GM19372 (cell line): ENCODE data around the gene THOP1.

Source experiments
- ATAC-seq: cut with Tn5 transposase; IDR thresholded peaks from one replicate; pipeline ENCODE4 v1.9.1; 2021; ENCODE audit warnings: mild to moderate bottlenecking, low read depth, moderate library complexity; ENCODE audit not compliant: unreplicated experiment

The THOP1 gene

DNA sequence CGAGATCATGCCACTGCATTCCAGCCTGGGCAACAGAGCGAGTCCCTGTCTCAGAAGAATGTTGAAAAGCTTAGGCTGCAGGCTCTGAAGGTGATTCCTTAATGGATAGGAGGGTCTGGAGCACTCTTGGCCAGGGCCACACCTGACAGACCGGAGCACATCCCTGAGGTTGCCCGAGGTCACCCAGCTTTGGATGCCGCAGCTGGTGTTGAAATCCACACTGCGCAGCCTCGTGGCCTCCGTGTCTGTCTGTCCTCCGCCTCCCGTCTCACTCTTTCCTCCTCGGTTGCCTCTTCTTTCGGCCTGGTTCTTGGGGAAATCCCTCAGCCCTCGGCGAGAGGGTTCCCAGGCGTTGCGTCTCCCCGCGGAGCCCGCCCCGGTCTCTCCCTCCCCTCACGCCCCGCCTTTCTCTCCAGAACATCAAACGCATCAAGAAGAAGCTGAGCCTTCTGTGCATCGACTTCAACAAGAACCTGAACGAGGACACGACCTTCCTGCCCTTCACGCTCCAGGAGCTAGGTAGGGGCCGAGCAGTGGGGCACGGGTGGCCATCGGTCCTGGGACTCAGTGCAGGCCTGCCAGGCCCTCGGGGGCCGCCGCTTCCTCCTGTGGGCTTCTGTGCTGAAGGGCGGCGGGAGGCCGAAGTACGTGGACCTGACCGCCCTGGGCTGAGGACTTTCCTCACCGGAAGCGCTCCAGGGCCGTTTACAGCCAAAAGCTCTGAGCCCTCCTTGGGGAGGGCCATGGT is 14.1 kb downstream of the THOP1 start:
- ATAC-seq, result no peak

DNA sequence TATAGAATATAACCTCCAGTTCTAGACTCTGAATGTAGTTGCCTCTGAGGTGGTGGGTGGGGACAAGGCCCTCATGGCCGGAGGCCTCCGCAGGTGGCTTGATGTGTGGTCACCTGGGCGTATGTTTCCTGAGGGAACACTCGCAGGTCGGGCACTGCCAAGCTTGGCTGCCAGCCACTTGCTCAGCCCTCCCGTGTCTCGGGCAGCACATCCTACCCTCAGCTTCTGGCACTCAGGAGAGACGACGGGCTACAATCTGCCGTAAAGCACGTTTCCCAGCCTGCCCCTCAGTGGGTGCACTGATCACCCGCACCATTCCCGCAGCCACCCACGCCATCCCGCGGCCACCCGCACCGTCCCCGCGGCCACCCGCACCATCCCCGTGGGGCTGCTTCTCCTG is 15.2 kb downstream of the THOP1 start:
- ATAC-seq, result no peak

DNA sequence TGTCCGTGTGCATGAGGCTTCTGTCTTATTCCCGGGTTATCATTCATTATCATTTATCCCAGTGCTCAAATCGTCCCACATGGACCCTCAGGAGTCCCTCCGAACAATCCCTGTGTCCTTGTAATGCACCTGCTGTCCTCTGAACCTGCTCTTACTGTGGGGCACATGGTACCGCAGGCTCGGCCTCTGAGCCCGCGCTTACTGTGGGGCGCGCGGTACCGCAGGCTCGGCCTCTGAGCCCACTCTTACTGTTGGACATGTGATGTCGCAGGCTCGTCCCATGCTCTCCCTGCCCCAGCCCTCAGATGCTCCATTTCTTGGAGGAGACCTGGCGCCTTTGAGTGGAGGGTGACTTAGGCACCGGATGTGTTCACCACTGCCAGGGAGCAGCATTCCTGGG is 17.5 kb downstream of the THOP1 start:
- no peak for ATAC-seq

DNA sequence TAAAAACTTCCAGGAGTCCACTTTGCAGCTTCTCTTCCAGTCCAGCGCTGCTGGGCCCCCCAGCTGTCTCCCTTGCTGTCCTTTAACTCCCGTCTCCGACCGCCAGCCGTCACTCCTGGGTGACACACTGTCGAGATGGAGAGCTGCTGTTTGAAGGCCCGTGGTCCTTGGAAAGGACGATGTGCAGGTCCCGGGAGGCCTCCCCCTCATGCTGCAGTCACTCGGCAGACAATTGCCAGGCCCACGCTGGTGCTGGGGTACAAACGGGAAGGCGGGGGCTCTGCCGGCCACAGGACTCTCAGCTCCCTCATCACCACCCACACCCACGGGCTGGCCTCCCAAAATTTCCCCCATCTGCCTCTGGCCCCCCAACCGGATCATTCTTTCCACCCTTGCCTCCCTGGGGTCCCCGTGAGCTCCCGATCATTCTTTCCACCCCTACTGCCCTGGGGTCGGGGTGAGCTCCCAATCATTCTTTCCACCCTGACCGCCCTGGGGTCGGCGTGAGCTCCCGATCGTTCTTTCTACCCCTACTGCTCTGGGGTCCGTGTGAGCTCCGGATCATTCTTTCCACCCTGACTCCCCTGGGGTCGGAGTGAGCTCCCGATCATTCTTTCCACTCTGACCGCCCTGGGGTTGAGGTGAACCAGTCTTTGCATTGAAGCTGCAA is 18.3 kb downstream of the THOP1 start:
- no peak for ATAC-seq

DNA sequence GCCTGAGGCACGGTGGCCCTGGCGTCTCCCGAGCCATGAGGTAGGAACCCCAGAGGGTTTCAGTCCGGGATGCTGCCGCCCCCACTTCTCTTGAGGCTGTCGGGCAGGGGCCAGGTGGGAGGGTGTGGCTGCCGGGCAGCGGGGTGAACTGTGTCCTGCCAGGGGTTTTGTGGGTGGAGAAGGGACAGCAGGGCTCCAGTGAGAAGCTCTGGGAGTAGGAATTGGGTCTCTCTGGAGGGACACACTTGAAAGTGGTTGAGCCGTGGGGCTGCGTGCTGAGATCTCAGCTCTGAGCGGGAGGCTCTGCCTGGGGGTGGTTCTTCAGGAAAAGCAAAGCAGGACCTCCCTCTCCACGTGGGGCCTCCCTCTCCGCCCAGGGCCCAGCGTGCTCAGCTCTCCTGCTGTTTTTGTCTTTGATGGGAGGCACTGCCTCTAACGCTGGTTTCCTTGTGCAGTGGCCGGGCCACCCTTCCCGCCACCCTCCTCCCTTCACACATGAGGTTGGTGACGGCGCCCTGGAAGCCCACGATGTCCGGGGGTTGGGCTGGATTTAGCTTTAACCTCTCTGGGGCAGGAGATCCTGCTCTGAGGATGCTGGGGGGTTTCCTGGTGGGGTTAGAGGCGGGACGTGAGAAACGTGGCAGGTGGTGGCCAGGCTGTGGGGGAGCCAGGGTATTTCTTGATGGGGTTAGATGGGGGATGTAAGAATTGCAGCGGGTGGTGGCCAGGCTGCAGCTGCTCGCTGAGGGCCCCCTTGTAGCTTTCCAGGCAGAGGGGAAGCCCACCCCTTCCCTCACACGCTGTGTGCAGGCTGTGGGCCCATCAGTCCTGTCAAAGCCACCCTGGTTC is 19.1 kb downstream of the THOP1 start:
- no peak for ATAC-seq

DNA sequence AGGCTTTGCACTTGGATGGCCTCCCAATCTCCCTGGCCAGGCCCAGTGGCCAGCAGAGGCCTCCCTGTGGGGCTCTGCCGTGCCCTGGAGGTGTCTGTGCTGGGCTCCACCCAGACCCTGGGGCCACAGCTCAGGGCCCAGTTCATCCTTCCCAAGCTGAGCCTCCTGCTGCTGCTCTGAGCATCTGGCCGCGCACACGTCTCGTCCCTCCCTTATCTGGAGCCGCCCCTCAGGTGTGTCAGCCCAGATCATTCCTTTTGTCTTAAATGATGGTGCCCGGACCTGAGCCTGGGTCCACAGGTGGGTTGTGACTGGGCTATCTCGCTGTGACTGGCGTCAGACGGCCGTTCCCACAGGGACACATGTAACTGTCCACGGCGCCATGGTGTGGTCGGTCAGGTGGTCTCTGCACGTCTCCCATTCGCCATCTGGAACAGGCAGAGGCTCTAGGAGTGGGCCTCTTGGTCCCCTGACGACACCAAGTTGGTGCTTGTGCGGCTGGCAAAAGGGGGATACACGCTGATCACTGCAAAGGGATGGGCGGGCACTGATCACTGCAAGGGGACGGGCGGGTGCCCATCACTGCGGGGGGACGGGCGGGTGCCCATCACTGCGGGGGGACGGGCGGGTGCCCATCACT is 20.1 kb downstream of the THOP1 start:
- ATAC-seq, result no peak

DNA sequence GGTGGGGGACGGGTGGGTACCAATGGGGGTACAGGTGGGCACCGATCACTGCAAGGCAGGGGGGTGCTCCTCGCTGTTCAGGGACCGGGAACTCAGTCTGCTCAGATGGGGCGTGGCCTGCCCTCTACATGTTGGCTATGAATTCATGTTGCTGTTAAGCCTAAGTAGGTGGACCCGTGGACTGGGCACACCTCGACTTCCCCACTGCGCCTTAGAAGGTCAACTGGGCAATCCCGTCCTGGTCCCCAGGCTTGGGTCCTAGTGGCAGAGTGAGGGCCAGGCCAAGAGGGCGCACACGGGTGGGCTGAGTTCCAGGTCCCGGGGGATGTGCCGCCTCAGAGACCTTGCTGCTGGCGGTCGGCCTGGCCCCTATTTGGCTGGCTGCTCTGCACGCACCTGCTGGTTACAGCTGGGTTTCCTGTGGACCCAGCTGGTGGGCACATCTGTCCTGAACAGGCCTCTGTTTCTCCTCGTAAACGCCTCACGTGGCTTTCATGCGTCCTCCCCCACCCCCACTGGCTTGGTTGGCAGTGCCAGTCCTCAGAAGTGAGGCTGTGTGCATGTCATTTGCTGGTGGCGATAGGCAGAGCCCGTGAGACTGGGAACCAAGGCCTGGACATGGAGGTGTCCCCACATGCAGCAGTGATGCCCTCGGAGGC is 20.8 kb downstream of the THOP1 start:
- no peak for ATAC-seq

DNA sequence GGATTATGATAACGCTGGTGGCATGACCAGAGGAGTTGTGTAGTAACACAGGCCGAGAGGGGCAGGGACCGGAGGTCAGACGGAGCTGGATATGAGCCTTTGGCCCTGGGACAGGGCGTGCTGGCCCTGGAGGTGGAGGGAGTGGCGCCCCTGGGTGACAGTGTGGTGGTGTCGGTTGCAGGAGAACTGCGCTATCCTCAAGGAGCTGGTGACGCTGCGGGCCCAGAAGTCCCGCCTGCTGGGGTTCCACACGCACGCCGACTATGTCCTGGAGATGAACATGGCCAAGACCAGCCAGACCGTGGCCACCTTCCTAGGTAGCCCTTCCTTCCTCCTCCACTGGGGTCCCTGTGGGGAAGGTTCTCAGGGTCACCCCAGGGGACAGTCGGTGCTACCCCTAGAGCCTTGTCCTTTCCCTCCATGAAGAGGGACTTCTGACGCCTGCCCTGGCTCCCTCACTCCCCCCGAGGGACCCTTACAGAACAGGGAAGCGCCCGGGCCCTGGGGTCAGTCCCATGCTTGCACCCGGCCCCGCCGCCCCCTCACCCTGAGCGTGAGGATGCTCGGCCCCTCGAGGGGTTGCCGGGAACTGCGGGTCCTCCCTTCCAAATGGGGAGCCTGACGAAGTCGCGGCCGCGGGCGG is 21.6 kb downstream of the THOP1 start:
- ATAC-seq, result no peak

DNA sequence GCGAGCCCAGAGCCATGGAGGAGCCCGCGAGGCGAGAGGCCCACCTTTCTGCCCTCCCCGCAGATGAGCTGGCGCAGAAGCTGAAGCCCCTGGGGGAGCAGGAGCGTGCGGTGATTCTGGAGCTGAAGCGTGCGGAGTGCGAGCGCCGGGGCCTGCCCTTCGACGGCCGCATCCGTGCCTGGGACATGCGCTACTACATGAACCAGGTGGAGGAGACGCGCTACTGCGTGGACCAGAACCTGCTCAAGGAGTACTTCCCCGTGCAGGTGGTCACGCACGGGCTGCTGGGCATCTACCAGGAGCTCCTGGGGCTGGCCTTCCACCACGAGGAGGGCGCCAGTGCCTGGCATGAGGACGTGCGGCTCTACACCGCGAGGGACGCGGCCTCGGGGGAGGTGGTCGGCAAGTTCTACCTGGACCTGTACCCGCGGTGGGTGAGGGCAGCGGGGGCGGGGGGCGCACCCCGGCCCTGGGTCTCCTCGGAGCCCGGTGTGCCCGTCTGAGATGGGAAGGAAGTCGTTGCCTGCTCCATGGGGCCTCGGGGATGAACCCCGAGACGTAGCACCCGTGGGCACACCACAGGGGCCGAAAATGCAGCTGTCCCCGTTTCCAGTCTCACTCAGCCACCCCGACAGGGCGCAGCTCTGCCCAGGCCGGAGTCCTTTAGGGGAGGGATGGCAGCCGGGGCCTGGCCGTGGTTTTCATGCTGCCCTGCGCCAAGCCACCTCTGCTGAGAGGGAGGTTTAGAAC is 22.3 kb downstream of the THOP1 start:
- no peak for ATAC-seq

DNA sequence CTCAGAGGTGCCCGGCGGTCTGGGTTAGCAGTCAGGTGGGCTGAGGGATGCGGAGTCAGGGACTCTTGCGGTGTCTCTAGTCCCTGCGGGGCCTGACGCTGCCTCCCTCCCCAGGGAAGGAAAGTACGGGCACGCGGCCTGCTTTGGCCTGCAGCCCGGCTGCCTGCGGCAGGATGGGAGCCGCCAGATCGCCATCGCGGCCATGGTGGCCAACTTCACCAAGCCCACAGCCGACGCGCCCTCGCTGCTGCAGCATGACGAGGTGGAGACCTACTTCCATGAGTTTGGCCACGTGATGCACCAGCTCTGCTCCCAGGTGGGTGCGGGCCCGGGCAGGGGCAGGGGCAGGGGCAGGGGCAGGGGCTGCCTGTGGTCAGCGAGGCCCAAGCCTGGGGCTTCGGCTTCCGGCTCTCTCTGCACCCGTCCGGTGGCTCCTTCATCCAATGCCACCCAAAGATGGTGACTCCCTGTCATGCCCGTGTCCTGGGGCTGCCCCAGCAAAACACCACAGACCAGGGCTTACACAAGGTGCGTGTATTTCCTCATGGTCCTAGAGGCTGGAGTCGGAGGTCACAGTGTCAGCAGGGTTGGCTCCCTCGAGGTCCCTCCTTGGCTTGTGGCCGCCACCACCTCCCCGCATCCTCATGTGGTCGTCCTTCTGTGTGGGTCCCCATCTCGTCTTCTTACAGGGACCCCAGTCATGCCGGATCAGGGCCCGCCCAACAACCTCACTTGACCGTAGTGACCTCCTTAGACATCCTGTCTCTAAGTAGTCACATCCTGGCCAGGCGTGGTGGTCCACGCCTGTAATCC is 23.0 kb downstream of the THOP1 start:
- no peak for ATAC-seq

DNA sequence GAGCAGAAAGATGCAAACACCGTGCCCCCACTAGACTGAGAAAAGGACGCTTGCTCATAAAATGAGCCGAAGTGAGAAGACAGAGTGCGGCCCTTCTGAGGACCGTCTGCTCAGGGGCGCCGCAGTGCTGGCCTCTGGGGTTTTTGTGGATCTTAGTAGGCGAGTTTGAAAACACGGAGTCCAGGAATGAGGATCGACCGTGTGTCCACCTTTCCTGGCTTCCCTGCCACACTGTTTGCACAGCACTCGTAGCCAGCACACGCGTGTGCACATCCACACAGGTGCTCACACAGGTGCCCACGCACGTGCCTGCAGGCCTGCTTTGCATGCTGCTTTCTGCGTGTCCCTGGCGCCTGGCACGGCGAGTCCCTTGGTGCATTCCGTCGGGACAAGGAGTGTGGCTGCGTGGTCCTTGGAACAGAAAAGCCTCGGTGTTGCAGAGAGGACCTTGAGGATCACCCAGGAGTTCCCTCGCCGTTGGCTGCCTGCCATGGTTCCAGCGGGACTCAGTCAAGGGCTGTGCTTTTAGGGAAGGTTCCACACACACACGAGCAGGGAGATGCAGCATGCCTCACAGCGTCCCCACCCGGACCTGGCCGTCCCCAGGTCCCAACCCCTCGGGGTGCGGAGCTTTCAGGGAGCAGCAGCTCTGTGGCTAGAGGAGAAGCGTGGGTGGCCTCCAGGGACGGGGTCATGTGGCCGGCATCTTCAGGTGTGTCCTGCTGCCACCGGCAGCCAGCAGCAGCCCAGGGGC is 24.3 kb downstream of the THOP1 start:
- ATAC-seq, result no peak

DNA sequence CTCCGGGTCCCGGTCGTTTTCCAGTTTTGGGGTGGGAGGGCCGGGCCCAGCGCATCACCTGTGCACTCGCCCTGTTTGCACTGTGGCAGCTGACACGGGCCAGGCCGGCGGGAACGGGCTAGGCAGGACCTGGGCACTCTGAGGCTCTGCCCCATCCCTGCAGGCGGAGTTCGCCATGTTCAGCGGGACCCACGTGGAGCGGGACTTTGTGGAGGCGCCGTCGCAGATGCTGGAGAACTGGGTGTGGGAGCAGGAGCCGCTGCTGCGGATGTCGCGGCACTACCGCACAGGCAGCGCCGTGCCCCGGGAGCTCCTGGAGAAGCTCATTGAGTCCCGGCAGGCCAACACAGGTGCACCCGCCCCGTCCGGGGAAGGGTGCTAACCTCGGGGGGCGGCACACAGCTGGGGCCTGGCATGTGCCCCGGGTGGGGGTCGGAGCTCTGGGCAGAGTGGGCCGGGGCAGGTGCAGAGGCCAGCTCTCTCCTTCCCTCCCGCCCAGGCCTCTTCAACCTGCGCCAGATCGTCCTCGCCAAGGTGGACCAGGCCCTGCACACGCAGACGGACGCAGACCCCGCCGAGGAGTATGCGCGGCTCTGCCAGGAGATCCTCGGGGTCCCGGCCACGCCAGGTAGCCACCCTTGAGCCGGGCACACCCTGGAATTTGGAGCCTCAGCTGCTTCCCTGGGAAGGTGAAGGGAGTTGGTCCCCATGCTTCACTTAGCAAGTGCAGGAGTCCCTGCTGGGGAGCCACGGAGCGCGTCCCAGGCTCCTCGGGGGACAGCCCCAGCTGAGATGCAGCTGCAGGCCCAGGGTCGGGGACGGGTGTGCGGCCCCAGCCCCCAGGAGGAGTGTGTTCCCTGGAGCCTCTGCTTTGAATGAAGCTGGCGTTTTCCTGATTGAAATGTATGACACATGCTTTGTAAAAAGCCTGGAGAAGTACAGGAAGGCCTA is 25.1 kb downstream of the THOP1 start:
- ATAC-seq, result no peak

DNA sequence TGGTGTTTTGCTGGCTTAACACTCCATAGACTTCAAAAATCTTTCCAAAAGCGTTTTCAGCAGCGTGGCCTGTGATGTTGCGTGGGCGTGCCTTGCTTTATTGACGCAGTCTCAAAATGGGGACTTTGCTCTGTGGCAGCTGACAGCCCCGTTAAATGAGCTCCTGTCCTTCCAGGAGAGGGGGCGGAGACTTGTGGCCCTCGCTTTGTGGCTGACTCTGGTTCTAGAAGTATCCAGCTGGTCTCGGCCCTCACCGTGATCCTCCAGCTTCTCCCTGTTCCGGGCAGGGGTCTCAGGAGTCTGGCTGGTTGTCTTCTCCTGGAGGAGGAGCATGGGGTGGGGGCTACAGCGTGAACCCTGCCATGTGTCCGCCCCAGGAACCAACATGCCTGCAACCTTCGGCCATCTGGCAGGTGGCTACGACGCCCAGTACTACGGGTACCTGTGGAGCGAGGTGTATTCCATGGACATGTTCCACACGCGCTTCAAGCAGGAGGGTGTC is 26.0 kb downstream of the THOP1 start:
- no peak for ATAC-seq

DNA sequence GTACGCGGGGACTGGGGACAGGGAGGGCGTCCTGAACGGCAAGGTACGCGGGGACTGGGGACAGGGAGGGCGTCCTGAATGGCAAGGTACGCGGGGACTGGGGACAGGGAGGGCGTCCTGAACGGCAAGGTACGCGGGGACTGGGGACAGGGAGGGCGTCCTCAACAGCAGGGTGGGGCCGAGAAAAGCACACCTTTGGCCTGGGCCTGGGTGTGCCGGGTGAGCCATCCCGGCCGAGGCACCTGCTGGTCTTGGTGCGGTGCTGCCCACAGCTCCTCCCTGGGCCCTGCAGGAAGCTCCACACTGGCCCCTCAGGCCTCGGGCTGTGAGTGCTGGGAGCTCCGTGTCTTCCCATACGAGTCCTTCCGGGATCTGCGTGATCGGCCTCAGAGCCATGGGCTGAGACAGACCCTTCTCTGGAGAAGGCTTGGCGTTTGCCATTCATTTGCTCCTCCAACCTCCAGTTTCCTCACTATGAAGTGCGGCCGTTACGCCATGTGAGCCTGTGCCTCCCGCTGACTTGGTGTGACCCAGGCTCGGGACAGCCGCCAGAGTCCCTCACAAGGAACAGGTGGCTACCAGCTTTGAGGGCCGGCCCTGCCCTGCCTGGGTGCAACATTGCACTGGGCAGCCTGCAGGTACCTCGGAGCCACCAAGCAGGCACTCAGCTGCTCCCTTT is 26.6 kb downstream of the THOP1 start:
- ATAC-seq, result no peak

DNA sequence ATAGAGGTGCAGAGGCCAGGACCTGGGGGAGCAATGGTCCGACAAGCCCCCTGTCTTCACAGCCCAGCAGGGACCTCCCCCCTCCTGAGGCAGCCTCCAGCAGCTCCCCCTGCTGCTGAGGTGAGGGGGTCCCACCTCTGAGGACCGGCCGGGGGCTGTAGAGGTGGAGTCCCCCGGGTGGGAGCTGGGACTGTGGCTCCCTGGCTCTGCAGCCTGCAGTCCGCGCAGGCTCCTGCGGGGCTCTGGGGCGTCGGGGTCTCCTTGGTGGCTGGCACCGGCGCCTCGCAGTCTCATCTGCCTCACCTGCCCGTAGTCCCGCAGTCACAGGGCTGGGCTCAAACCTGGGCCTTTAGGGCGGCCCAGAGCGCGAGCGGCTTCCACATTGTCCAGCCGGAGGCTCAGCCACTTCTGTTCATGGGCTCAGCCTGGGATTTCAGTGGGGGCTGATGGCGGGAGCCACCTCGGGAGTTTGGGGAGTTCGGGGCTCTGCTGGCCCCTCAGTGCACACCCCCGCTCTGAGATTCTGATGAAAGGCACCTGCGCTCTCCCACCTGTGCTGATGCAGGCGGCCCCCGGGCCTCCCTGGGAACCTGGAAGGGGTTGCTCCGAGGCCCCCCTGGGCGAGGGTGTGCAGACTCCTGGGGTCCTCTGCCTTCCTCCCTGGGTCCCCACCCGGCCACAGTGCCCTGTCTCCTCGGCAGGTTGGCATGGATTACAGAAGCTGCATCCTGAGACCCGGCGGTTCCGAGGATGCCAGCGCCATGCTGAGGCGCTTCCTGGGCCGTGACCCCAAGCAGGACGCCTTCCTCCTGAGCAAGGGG is 27.3 kb downstream of the THOP1 start:
- ATAC-seq, result no peak
